Measurements from ENCODE around the gene ULK4.
"Not testable (repeated sequence)": the region's sequence is repeated elsewhere in the genome, so short reads cannot be mapped to it uniquely, and the experiment has no call there.

ULK4 gene

GRCh38 chr3:41956574-41956973, 5.3 kb downstream of the ULK4 start:
- DNase-seq, result no peak

GRCh38 chr3:41955192-41955591, 6.7 kb downstream of the ULK4 start:
- no peak for DNase-seq

GRCh38 chr3:41943311-41943843, 18.5 kb downstream of the ULK4 start:
- DNase-seq, result no peak

GRCh38 chr3:41940393-41940792, 21.5 kb downstream of the ULK4 start:
- DNase-seq, result no peak

- no peak for DNase-seq
These were observed 25.5 kb downstream of the ULK4 start for GRCh38 chr3:41936384-41936783.

GRCh38 chr3:41933154-41933676, 28.7 kb downstream of the ULK4 start:
- DNase-seq, result no peak

GRCh38 chr3:41932464-41932863, 29.4 kb downstream of the ULK4 start:
- no peak for DNase-seq

- DNase-seq, result no peak
These were observed 41.4 kb downstream of the ULK4 start for GRCh38 chr3:41920406-41920965.

GRCh38 chr3:41915353-41915752, 46.5 kb downstream of the ULK4 start:
- peak; percentile 5 for DNase-seq

- DNase-seq, result no peak
These were observed 49.6 kb downstream of the ULK4 start for GRCh38 chr3:41912280-41912679.

- no peak for DNase-seq
These were observed 54.4 kb downstream of the ULK4 start for GRCh38 chr3:41907330-41908073.

- no peak for DNase-seq
These were observed 61.6 kb downstream of the ULK4 start for GRCh38 chr3:41900265-41900664.

- peak; percentile 25 for DNase-seq
These were observed 63.3 kb downstream of the ULK4 start for GRCh38 chr3:41898631-41899030.

- peak; percentile 16 for DNase-seq
These were observed 67.9 kb downstream of the ULK4 start for GRCh38 chr3:41893977-41894376.

- no peak for DNase-seq
These were observed 73.4 kb downstream of the ULK4 start for GRCh38 chr3:41888368-41889076.

- DNase-seq, result no peak
These were observed 78.9 kb downstream of the ULK4 start for GRCh38 chr3:41882956-41883355.

GRCh38 chr3:41881233-41881821, 80.6 kb downstream of the ULK4 start:
- DNase-seq, result peak; percentile 27

- no peak for DNase-seq
These were observed 81.5 kb downstream of the ULK4 start for GRCh38 chr3:41880387-41880786.

- not testable (repeated sequence) for DNase-seq
These were observed 84.2 kb downstream of the ULK4 start for GRCh38 chr3:41877741-41878140.

GRCh38 chr3:41874022-41874421, 87.9 kb downstream of the ULK4 start:
- DNase-seq, result no peak

GRCh38 chr3:41872157-41872556, 89.7 kb downstream of the ULK4 start:
- no peak for DNase-seq

GRCh38 chr3:41867533-41867932, 94.4 kb downstream of the ULK4 start:
- DNase-seq, result no peak

- no peak for DNase-seq
These were observed 95.6 kb downstream of the ULK4 start for GRCh38 chr3:41866298-41866697.

Measured in NCI-H69 (cell line).